ENCODE results near the gene KLF7.

Gene KLF7

DNA sequence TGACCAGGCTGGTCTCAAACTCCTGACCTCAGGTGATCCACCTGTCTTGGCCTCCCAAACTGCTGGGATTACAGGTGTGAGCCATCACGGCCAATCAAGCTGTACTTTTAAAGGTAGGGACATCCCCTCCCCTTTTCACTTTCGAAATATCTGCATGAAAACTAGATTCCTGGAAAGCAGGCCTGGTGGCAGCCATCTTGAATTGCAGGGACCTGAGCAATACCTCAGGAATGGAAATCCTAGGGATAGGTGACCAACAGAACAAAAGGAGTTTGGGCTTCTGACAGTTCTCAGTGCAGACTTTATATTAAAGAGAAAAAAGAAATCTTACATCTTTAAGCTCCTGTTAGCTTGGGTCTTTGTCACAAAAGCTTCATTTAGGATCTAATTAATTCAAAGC is 62.6 kb downstream of the KLF7 start:
- no peak for DNase-seq (ENCODE audit: low read depth)
- Histone ChIP-seq H3K4me3 (ENCODE audit: low read length) (no peak overlapping the region), H3K36me3 (ENCODE audit: control insufficient read depth, insufficient read depth, low read length, severe bottlenecking) (peaks cover 59% of the 10 kb centered on the region), H3K4me1 (ENCODE audit: control insufficient read depth, insufficient read depth, low read length) (no peaks in the 10 kb centered on the region), H3K9ac (ENCODE audit: low read length) (no peak overlapping the region), H3K9me3 (ENCODE audit: control insufficient read depth, low read length) (no peaks in the 10 kb centered on the region), H3K27me3 (replicated peaks; ENCODE audit: control insufficient read depth, insufficient read depth, low read length) (no peaks in the 10 kb centered on the region)

DNA sequence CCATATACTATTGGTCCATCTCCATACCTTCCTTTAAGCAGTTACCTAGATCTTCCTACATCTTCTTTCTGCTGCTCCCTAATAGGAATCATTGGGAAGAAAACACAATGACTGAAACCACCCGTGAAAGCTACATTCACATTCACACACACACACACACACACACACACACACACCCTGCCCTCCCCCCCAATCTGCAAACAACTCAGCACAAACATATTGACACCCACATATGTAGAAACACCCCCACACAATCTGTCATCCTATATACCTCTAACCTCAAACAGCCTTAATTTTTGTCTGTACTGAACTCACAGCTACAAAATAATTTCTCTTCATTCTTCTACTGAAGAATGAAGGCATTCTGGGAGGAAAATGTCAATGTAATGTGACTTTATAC is 63.8 kb downstream of the KLF7 start:
- Histone ChIP-seq H3K27me3 (replicated peaks; ENCODE audit: control insufficient read depth, insufficient read depth, low read length) (no peaks in the 10 kb centered on the region), H3K36me3 (ENCODE audit: control insufficient read depth, insufficient read depth, low read length, severe bottlenecking) (peaks cover 55% of the 10 kb centered on the region), H3K4me3 (ENCODE audit: low read length) (no peak overlapping the region), H3K9me3 (ENCODE audit: control insufficient read depth, low read length) (no peaks in the 10 kb centered on the region), H3K4me1 (ENCODE audit: control insufficient read depth, insufficient read depth, low read length) (no peaks in the 10 kb centered on the region), H3K9ac (ENCODE audit: low read length) (no peak overlapping the region)
- no peak for DNase-seq (ENCODE audit: low read depth)

DNA sequence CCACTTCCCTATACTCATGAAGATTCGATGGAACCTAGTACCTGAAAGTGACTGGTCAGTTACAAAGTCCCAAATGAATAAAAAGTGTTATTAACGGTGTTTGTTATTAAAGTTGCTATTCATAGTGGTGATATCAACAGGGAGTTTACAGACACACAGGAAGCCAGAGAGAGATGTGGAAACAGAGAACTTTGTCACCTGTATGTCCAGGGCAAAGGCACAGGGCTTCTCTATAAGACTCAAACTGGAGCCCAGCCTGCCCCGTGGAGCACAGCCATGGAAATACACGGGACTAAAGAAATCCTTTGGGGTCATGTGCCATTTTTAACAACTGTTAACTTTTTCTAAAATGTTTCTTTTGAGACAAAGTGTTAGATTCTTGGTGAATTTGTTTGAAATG is 68.5 kb downstream of the KLF7 start:
- H3K9me3 ChIP-seq (ENCODE audit: control insufficient read depth, low read length): no peaks in the 10 kb centered on the region
- DNase-seq (ENCODE audit: low read depth): no peak
- no peaks in the 10 kb centered on the region for H3K4me1 ChIP-seq (ENCODE audit: control insufficient read depth, insufficient read depth, low read length)
- H3K9ac ChIP-seq (ENCODE audit: low read length): no peak overlapping the region
- H3K4me3 ChIP-seq (ENCODE audit: low read length): no peak overlapping the region
- H3K36me3 ChIP-seq (ENCODE audit: control insufficient read depth, insufficient read depth, low read length, severe bottlenecking): peaks cover 22% of the 10 kb centered on the region
- no peaks in the 10 kb centered on the region for H3K27me3 ChIP-seq (replicated peaks; ENCODE audit: control insufficient read depth, insufficient read depth, low read length)

DNA sequence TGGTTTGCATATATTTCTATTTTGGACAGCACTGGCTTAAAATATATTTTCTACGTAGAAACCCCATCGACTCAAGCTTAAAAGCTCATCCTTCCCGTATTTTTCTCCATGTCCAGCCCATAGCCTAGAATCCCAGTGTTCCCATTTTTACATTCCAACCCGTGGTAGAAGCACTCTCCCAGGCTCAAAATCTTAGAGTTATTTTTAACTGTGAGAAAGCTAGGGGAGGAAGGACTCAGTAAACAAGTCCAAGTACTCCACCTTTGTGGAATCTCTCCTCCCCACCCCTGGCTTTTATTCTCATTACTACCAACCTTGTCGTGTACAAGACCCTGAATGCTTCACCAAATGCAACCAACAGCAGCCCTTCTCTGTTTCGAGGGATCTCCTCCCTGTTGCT is 69.8 kb downstream of the KLF7 start:
- H3K36me3 ChIP-seq (ENCODE audit: control insufficient read depth, insufficient read depth, low read length, severe bottlenecking): peaks cover 24% of the 10 kb centered on the region
- H3K9me3 ChIP-seq (ENCODE audit: control insufficient read depth, low read length): no peaks in the 10 kb centered on the region
- no peaks in the 10 kb centered on the region for H3K27me3 ChIP-seq (replicated peaks; ENCODE audit: control insufficient read depth, insufficient read depth, low read length)
- no peak overlapping the region for H3K4me3 ChIP-seq (ENCODE audit: low read length)
- no peaks in the 10 kb centered on the region for H3K4me1 ChIP-seq (ENCODE audit: control insufficient read depth, insufficient read depth, low read length)
- no peak overlapping the region for H3K9ac ChIP-seq (ENCODE audit: low read length)
- DNase-seq (ENCODE audit: low read depth): no peak

DNA sequence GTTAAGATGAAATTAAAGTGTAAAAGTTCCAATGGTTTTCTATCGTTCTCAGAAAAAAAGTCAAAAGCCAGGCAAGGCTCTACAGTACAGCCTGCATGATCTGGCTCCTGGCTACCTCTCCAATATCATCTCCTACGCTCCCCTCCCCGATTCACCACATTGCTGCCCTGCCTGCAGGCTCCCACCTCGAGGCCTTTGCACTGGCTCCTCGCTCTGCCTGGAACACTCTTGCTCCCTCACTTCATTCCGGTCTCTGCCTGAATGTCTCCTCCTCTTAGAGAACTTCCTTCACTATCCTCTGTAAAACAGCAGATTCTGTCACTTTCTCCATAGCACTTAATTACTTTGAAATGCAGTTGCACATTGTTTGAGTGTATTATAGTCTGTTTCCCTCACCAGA is 72.5 kb downstream of the KLF7 start:
- no peak overlapping the region for H3K4me3 ChIP-seq (ENCODE audit: low read length)
- no peak overlapping the region for H3K9ac ChIP-seq (ENCODE audit: low read length)
- DNase-seq (ENCODE audit: low read depth): no peak
- peaks cover 25% of the 10 kb centered on the region for H3K36me3 ChIP-seq (ENCODE audit: control insufficient read depth, insufficient read depth, low read length, severe bottlenecking)
- peaks cover 15% of the 10 kb centered on the region for H3K4me1 ChIP-seq (ENCODE audit: control insufficient read depth, insufficient read depth, low read length)
- H3K27me3 ChIP-seq (replicated peaks; ENCODE audit: control insufficient read depth, insufficient read depth, low read length): no peaks in the 10 kb centered on the region
- H3K9me3 ChIP-seq (ENCODE audit: control insufficient read depth, low read length): no peaks in the 10 kb centered on the region

DNA sequence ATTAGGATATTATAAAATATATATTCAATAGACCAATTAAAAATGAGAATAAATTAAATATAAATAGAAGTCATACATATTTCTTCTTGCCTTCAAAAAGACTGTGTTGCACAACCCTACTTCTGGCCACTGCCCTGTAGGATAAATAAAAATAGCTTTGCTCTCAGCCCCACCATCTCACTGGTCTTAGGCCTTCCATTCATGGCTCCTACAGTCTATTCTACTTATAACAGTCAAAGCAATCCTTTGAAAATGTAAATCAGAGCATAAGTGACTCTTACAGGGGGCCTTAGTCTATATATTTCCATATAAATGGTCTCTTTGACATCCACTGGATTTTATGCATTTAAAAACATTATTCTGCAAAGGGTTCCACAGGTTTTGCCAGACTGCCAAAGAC is 72.9 kb downstream of the KLF7 start:
- Histone ChIP-seq H3K27me3 (replicated peaks; ENCODE audit: control insufficient read depth, insufficient read depth, low read length) (no peaks in the 10 kb centered on the region), H3K4me3 (ENCODE audit: low read length) (no peak overlapping the region), H3K36me3 (ENCODE audit: control insufficient read depth, insufficient read depth, low read length, severe bottlenecking) (peaks cover 25% of the 10 kb centered on the region), H3K9ac (ENCODE audit: low read length) (no peak overlapping the region), H3K4me1 (ENCODE audit: control insufficient read depth, insufficient read depth, low read length) (peaks cover 15% of the 10 kb centered on the region), H3K9me3 (ENCODE audit: control insufficient read depth, low read length) (no peaks in the 10 kb centered on the region)
- DNase-seq (ENCODE audit: low read depth): peak; percentile 39

DNA sequence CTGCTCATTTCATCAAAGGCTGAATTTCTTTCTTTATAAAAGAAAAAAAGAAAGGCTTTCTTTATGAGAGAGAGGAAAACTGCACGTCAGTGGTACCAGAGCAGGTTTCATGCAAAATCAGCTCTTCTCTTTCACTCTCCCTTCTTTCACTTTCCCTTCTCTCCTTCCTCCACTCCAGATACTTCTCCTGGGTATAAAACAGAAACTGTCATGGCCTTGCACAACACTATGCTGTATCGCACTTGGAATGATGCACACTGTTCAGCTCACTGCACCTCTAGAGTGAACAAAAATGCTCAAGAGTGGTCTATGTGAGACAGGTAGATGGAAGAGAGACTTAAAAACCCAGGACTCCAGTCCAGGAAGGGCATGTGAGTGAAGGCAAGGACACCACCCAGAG is 73.8 kb downstream of the KLF7 start:
- Histone ChIP-seq H3K4me1 (ENCODE audit: control insufficient read depth, insufficient read depth, low read length) (peaks cover 15% of the 10 kb centered on the region), H3K9me3 (ENCODE audit: control insufficient read depth, low read length) (no peaks in the 10 kb centered on the region), H3K9ac (ENCODE audit: low read length) (no peak overlapping the region), H3K27me3 (replicated peaks; ENCODE audit: control insufficient read depth, insufficient read depth, low read length) (no peaks in the 10 kb centered on the region), H3K36me3 (ENCODE audit: control insufficient read depth, insufficient read depth, low read length, severe bottlenecking) (peaks cover 23% of the 10 kb centered on the region), H3K4me3 (ENCODE audit: low read length) (no peak overlapping the region)
- no peak for DNase-seq (ENCODE audit: low read depth)

DNA sequence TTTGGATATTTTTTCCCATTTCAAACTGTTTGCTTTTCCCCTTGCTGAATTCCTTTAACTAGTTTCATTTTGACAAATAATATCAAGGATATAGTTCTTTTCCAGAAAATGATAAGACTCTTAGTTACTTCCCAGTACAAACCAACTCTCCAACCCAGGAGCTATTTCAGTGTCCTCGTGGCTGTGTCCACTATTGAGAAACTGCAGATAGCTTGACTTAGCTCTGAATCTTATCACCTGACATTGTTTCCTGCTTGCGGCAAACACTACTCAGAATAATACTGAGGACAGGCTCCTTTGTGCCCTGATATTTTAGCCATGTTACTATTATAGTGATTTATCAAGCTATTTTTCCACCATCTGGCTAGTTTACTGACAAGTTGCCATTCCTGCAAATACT is 74.6 kb downstream of the KLF7 start:
- DNase-seq (ENCODE audit: low read depth): no peak
- peaks cover 15% of the 10 kb centered on the region for H3K4me1 ChIP-seq (ENCODE audit: control insufficient read depth, insufficient read depth, low read length)
- H3K9ac ChIP-seq (ENCODE audit: low read length): no peak overlapping the region
- H3K36me3 ChIP-seq (ENCODE audit: control insufficient read depth, insufficient read depth, low read length, severe bottlenecking): peaks cover 30% of the 10 kb centered on the region
- H3K27me3 ChIP-seq (replicated peaks; ENCODE audit: control insufficient read depth, insufficient read depth, low read length): no peaks in the 10 kb centered on the region
- no peak overlapping the region for H3K4me3 ChIP-seq (ENCODE audit: low read length)
- H3K9me3 ChIP-seq (ENCODE audit: control insufficient read depth, low read length): no peaks in the 10 kb centered on the region

DNA sequence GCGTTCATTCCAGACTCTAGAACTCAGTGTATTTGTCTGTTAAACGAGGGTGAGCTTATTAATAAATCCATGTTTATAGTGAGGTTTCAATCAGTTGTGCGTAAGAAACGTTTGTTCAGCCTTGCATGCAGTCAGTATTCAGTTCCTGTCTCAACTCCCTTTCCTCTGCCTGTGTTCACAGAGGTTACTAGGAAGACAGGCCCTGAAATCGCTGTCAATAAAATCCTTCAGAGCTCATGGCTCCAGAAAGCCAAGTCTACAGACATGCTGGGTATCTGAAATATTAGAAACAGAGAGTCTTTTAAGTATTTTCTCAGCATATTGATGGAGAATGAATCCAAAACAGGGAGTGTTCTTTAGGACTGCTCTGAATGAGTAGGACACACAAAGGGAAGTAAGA is 75.4 kb downstream of the KLF7 start:
- DNase-seq (ENCODE audit: low read depth): no peak
- Histone ChIP-seq H3K4me1 (ENCODE audit: control insufficient read depth, insufficient read depth, low read length) (peaks cover 15% of the 10 kb centered on the region), H3K9me3 (ENCODE audit: control insufficient read depth, low read length) (no peaks in the 10 kb centered on the region), H3K9ac (ENCODE audit: low read length) (no peak overlapping the region), H3K36me3 (ENCODE audit: control insufficient read depth, insufficient read depth, low read length, severe bottlenecking) (peaks cover 38% of the 10 kb centered on the region), H3K4me3 (ENCODE audit: low read length) (no peak overlapping the region), H3K27me3 (replicated peaks; ENCODE audit: control insufficient read depth, insufficient read depth, low read length) (no peaks in the 10 kb centered on the region)

DNA sequence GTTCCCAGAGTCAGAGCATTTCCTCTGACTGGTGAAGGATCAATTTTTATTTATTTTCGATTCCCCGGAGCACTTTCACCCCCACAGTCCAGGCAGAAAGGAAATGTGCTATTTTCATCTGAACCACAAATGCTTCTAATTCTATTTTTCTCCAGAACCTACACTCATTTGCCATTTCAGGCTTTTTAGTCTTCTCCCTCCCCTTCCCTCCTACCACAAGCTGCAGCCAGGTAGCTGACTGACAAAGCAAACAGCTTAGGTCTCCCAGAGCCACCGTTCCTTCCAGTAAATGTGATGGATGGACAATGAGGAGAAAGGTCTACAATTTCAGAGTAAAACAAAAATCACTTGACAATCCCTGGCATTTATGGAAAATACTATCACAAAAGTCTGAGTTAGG is 76.9 kb downstream of the KLF7 start:
- Histone ChIP-seq H3K9ac (ENCODE audit: low read length) (no peak overlapping the region), H3K36me3 (ENCODE audit: control insufficient read depth, insufficient read depth, low read length, severe bottlenecking) (peaks cover 52% of the 10 kb centered on the region), H3K4me1 (ENCODE audit: control insufficient read depth, insufficient read depth, low read length) (peaks cover 18% of the 10 kb centered on the region), H3K27me3 (replicated peaks; ENCODE audit: control insufficient read depth, insufficient read depth, low read length) (no peaks in the 10 kb centered on the region), H3K4me3 (ENCODE audit: low read length) (no peak overlapping the region), H3K9me3 (ENCODE audit: control insufficient read depth, low read length) (no peaks in the 10 kb centered on the region)
- DNase-seq (ENCODE audit: low read depth): no peak

DNA sequence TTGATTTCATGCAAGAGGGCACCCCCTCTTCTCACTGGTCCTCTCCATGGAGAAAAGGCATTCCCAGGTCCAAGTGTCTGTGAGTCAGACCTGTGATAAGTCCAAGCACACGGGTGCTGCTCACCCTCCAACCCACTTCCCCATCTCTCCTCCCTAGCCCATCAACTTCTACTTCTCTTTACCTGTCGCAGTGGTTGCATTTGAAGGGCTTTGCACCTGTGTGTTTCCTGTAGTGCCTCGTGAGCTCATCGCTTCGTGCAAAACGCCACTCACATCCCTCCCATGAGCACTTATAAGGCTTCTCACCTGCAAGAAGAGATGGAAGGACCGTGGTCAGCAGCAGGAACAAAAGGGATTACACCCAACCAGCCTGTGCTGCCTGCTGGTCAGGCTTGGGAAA is 77.5 kb downstream of the KLF7 start:
- no peaks in the 10 kb centered on the region for H3K27me3 ChIP-seq (replicated peaks; ENCODE audit: control insufficient read depth, insufficient read depth, low read length)
- H3K4me1 ChIP-seq (ENCODE audit: control insufficient read depth, insufficient read depth, low read length): peaks cover 22% of the 10 kb centered on the region
- no peak overlapping the region for H3K4me3 ChIP-seq (ENCODE audit: low read length)
- H3K9me3 ChIP-seq (ENCODE audit: control insufficient read depth, low read length): no peaks in the 10 kb centered on the region
- H3K36me3 ChIP-seq (ENCODE audit: control insufficient read depth, insufficient read depth, low read length, severe bottlenecking): peaks cover 57% of the 10 kb centered on the region
- no peak for DNase-seq (ENCODE audit: low read depth)
- H3K9ac ChIP-seq (ENCODE audit: low read length): no peak overlapping the region

DNA sequence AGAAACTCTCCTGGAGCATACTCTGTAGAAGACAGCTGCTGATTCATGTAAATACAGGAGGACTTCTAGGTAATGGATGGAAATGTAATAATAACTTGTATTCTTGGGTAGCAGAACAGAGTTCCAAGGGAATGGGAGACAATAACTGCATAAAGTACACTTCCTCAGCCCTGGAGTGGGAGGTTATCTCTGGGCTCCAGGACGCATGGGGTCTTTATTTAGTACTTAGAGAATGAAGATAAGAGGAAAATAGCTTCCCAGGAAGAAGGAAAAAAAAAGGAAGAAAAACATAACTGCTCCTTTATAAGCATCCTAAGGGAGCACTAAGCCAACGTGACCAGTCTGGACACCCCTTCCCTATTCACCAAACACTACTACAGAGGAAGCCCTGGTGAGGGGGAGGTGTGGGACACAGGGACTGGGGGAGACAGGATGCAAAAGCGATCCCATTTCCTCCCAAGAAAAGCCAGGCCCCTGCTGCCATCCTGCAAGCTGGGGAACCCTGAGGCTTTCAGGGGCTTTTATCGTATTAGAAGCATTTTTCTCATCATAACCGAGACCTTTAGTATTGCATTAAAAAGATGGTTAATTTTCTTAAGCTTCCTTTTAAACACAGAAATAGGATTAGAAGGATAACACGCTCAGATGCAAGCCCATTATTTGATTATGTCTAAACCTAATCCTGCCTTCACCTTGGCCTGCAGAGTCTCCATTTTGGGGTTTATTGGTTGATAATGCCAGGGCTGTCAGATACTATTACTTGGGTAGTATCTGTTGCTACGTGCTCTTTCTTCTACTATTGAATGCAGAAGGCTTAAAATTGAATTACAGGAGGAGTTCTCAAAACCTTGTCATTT is 78.5 kb downstream of the KLF7 start:
- no peak overlapping the region for H3K9ac ChIP-seq (ENCODE audit: low read length)
- H3K36me3 ChIP-seq (ENCODE audit: control insufficient read depth, insufficient read depth, low read length, severe bottlenecking): peaks cover 66% of the 10 kb centered on the region
- no peak for DNase-seq (ENCODE audit: low read depth)
- no peaks in the 10 kb centered on the region for H3K9me3 ChIP-seq (ENCODE audit: control insufficient read depth, low read length)
- no peak overlapping the region for H3K4me3 ChIP-seq (ENCODE audit: low read length)
- no peaks in the 10 kb centered on the region for H3K27me3 ChIP-seq (replicated peaks; ENCODE audit: control insufficient read depth, insufficient read depth, low read length)
- peaks cover 23% of the 10 kb centered on the region for H3K4me1 ChIP-seq (ENCODE audit: control insufficient read depth, insufficient read depth, low read length)

All from adipocyte (in vitro differentiated cells).